ENCODE results near the gene ACACA. TPM values are rescaled to one million over a fixed set of nuclear protein-coding genes. Genes with fewer than 3 reads are reported as not detected.

Gene ACACA
- total RNA-seq, 3 donors from 2014 or later (not counting 1 experiment from before 2014, with no cell fraction given), result 22.9 to 23.9 (median 23.6) TPM

DNA sequence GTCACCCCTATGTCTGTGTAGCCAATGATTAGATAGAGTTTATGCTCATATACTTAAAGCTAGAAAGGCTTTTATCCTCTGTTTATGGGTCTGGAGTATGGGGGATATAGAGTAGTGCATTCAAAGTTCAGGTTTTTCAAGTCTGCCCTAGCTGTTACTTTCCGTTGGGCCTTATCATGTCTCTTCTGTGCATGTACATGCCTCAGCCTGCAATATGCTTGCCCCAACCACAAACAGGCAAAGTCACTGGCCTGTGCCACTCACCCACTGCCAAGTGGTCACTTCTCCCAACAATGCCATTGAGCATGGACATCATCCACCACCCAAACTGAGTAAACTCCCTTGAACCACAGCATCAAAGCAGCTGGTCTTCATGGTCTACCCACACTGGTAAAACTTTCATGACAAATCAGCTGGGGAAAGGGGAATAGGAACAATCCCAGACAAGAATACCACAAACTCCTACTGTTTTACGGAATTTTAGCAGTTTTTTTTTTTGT lies 101.2 kb downstream of the ACACA start:
- H3K4me1 Mint-ChIP-seq, result no peaks in the 10 kb centered on the region
- no peaks in the 10 kb centered on the region for H3K27me3 Mint-ChIP-seq (ENCODE audit: low read depth in 2 of 2)
- no peak for TF ChIP-seq CTCF (IDR thresholded peaks at IDR 0.05)
- H3K27me3 ChIP-seq (ENCODE audit: control insufficient read depth, insufficient read depth, low read length), result no peaks in the 10 kb centered on the region
- H3K36me3 ChIP-seq (ENCODE audit: control insufficient read depth, insufficient read depth, low read length), result no peaks in the 10 kb centered on the region
- intact Hi-C loops (cut with micrococcal nuclease), result no loop called here
- no peaks in the 10 kb centered on the region for H3K9me3 Mint-ChIP-seq
- WGBS (ENCODE audit: insufficient coverage), result 88% methylated on average over 2 of the region's 2 CpGs
- no peaks in the 10 kb centered on the region for H3K4me1 ChIP-seq (ENCODE audit: control insufficient read depth, insufficient read depth, low read length)
- H3K36me3 Mint-ChIP-seq, result no peaks in the 10 kb centered on the region
- H3K27ac ChIP-seq (ENCODE audit: low read length), result no peak overlapping the region
- H3K27ac Mint-ChIP-seq, result no peak overlapping the region
- ATAC-seq (no peak), DNase-seq (no peak)
- no peak overlapping the region for H3K4me3 Mint-ChIP-seq
- H3K4me3 ChIP-seq (ENCODE audit: low read length), result no peak overlapping the region
- H3K9me3 ChIP-seq (ENCODE audit: control insufficient read depth, insufficient read depth, low read length), result no peaks in the 10 kb centered on the region

GRCh38 chr17:37301288-37301687 lies 105.3 kb downstream of the ACACA start:
- Histone ChIP-seq H3K27ac (ENCODE audit: low read length) (no peak overlapping the region), H3K27me3 (ENCODE audit: control insufficient read depth, insufficient read depth, low read length) (no peaks in the 10 kb centered on the region), H3K9me3 (ENCODE audit: control insufficient read depth, insufficient read depth, low read length) (no peaks in the 10 kb centered on the region), H3K4me3 (ENCODE audit: low read length) (no peak overlapping the region), H3K36me3 (ENCODE audit: control insufficient read depth, insufficient read depth, low read length) (no peaks in the 10 kb centered on the region), H3K4me1 (ENCODE audit: control insufficient read depth, insufficient read depth, low read length) (no peaks in the 10 kb centered on the region)
- no peaks in the 10 kb centered on the region for H3K27me3 Mint-ChIP-seq (ENCODE audit: low read depth in 2 of 2)
- no peaks in the 10 kb centered on the region for H3K9me3 Mint-ChIP-seq
- intact Hi-C loops (cut with micrococcal nuclease), result no loop called here
- H3K27ac Mint-ChIP-seq, result no peak overlapping the region
- no peaks in the 10 kb centered on the region for H3K36me3 Mint-ChIP-seq
- 87% methylated on average over 4 of the region's 4 CpGs for WGBS (ENCODE audit: insufficient coverage)
- H3K4me1 Mint-ChIP-seq, result no peaks in the 10 kb centered on the region
- no peak for ATAC-seq
- TF ChIP-seq CTCF (IDR thresholded peaks at IDR 0.05), result no peak
- no peak for DNase-seq
- no peak overlapping the region for H3K4me3 Mint-ChIP-seq

DNA sequence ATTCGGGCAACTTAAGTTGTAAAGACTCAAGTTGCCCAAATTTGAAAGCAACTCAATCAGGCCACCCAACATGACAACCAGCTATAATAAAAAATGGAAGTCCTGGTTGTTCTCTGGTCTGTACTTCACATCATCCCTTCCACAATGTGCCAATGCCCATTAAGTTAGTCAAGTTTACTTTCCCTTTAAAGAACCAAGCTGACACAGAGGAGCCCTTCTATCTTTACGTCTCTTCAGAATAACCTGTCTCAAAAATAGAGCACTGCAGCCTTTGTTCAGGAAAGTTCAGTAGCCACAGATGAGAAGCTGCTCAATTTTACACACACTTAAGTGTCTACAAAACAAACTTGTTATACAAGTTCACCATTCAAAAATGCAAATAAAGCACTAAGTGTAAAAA lies 106.0 kb downstream of the ACACA start:
- 82% methylated on average over 2 of the region's 2 CpGs for WGBS (ENCODE audit: insufficient coverage)

More for the DNA sequence above, 106.0 kb downstream of the ACACA start:
- no peaks in the 10 kb centered on the region for H3K9me3 ChIP-seq (ENCODE audit: control insufficient read depth, insufficient read depth, low read length)
- Mint-ChIP-seq H3K27ac (no peak overlapping the region), H3K4me1 (no peaks in the 10 kb centered on the region), H3K36me3 (no peaks in the 10 kb centered on the region), H3K27me3 (ENCODE audit: low read depth in 2 of 2) (no peaks in the 10 kb centered on the region), H3K4me3 (no peak overlapping the region), H3K9me3 (no peaks in the 10 kb centered on the region)
- DNase-seq (no peak), ATAC-seq (no peak)
- intact Hi-C loops (cut with micrococcal nuclease), result no loop called here
- no peak overlapping the region for H3K27ac ChIP-seq (ENCODE audit: low read length)
- no peaks in the 10 kb centered on the region for H3K4me1 ChIP-seq (ENCODE audit: control insufficient read depth, insufficient read depth, low read length)
- H3K27me3 ChIP-seq (ENCODE audit: control insufficient read depth, insufficient read depth, low read length), result no peaks in the 10 kb centered on the region
- H3K36me3 ChIP-seq (ENCODE audit: control insufficient read depth, insufficient read depth, low read length), result no peaks in the 10 kb centered on the region
- TF ChIP-seq CTCF (IDR thresholded peaks at IDR 0.05), result no peak
- no peak overlapping the region for H3K4me3 ChIP-seq (ENCODE audit: low read length)
